DND-41 (cell line): ENCODE data around the gene TOX2.

Experiments used
- CTCF ChIP-seq: IDR thresholded peaks from 2 replicates; pipeline ENCODE4 v1.5.1; 2012; ENCODE audit warnings: borderline replicate concordance, low read length, moderate library complexity, mild to moderate bottlenecking; ENCODE audit not compliant: poor library complexity, severe bottlenecking; ENCODE audit errors: extremely low read depth
- EZH2 ChIP-seq: IDR thresholded peaks from 3 replicates; pipeline ENCODE4 v1.6.1; 2012; ENCODE audit warnings: borderline replicate concordance, low read depth, mild to moderate bottlenecking, moderate library complexity, low read length, inconsistent platforms; ENCODE audit not compliant: severe bottlenecking

- TF ChIP-seq CTCF: no peak
- TF ChIP-seq EZH2: no peak
Observed at GRCh38 chr20:43999848-44000247, 85.2 kb downstream of the TOX2 start.
